GM12878 (cell line): ENCODE data around the gene ZGLP1. TPM values are rescaled to one million over a fixed set of nuclear protein-coding genes. Genes with fewer than 3 reads are reported as not detected.

Experiments used
- ATAC-seq: fragments of 200-7000 bp; cut with Tn5 transposase; 3 replicates; pipeline ENCODE4 v1.9.1; 2020; ENCODE audit warnings: mild to moderate bottlenecking, moderate library complexity
- BruUV-seq: library from RNA; stranded (reverse); fragments of 400-500 nt; replicated peaks from 2 replicates; lab custom pipeline; 2021; lab: Mats Ljungman, UMichigan
- CTCF ChIA-PET: fragments of 300-600 bp; sonication (Branson Sonifier 250); formaldehyde crosslinking; extraction: SDS; loops from one replicate; lab custom pipeline; 2021; ENCODE audit warnings: inconsistent platforms; lab: Yijun Ruan, JAX
- POLR2A ChIA-PET: fragments of 350-600 bp; formaldehyde crosslinking; extraction: SDS; loops from one replicate; lab custom pipeline; 2021; ENCODE audit warnings: inconsistent platforms; lab: Charles Lee
- RAD21 ChIA-PET: fragments of 300-600 bp; sonication (Branson Sonifier 250); formaldehyde crosslinking; loops from one replicate; lab custom pipeline; 2023; ENCODE audit warnings: antibody characterized with exemption; ENCODE audit not compliant: unreplicated experiment; lab: Charles Lee
- SMC1A ChIA-PET: fragments of 300-600 bp; sonication (Branson Sonifier 250); formaldehyde crosslinking; loops from one replicate; lab custom pipeline; 2023; ENCODE audit not compliant: unreplicated experiment, uncharacterized antibody; lab: Charles Lee
- DNase-seq: peaks from one replicate; pipeline ENCODE4 v3.0.0-alpha.2; 2011; ENCODE audit warnings: low read depth, low spot score
- FAIRE-seq: peaks from 3 replicates; lab custom pipeline; 2011; peaks lifted over from hg19 to GRCh38; lab: Jason Lieb, UNC
- H2AFZ ChIP-seq: 2 replicates; pipeline ENCODE4 v1.6.0; 2011; ENCODE audit warnings: low read depth, low read length, control low read depth; ENCODE audit not compliant: control insufficient read depth
- H3K27ac ChIP-seq: 2 replicates; pipeline ENCODE4 v1.5.1; 2011; ENCODE audit warnings: control low read depth; ENCODE audit not compliant: control insufficient read depth, insufficient read depth
- H3K27me3 ChIP-seq, 2 experiments: replicated peaks in 1 of 2; 2 replicates each; pipeline versions ENCODE4 v1.6.0 to v1.6.1; 2011; ENCODE audit warnings: low read length in 1 of 2; ENCODE audit not compliant: control insufficient read depth in 2 of 2, insufficient read depth in 2 of 2
- H3K36me3 ChIP-seq, 2 experiments: 2 replicates each; pipeline ENCODE4 v1.5.1; 2011; ENCODE audit warnings: low read length in 1 of 2; ENCODE audit not compliant: control insufficient read depth in 2 of 2, insufficient read depth in 2 of 2
- H3K4me1 ChIP-seq: 2 replicates; pipeline ENCODE4 v1.6.1; 2011; ENCODE audit warnings: mild to moderate bottlenecking, low read length, moderate library complexity, mixed read lengths; ENCODE audit not compliant: control insufficient read depth, insufficient read depth
- H3K4me2 ChIP-seq: 2 replicates; pipeline ENCODE4 v1.6.0; 2011; ENCODE audit warnings: control low read depth; ENCODE audit not compliant: control insufficient read depth, insufficient read depth
- H3K4me3 ChIP-seq: fragments of 200-600 bp; sonication (generic); 2 replicates; pipeline ENCODE4 v1.5.1; 2016
- H3K79me2 ChIP-seq: 2 replicates; pipeline ENCODE4 v1.6.0; 2011; ENCODE audit warnings: low read length; ENCODE audit not compliant: control insufficient read depth, insufficient read depth
- H3K9ac ChIP-seq: 2 replicates; pipeline ENCODE4 v1.8.0; 2011; ENCODE audit warnings: low read length, control low read depth, mixed read lengths; ENCODE audit not compliant: control insufficient read depth, insufficient read depth
- H3K9me3 ChIP-seq: replicated peaks from 3 replicates; pipeline ENCODE4 v1.5.1; 2011; ENCODE audit warnings: mild to moderate bottlenecking, low read length; ENCODE audit not compliant: control insufficient read depth, insufficient read depth
- H4K20me1 ChIP-seq: 2 replicates; pipeline ENCODE4 v1.6.0; 2011; ENCODE audit not compliant: control insufficient read depth, insufficient read depth
- CEBPB ChIP-seq, 2 experiments: fragments of 150-350 bp in 1 of 2; IDR thresholded peaks; 2 replicates each; pipeline ENCODE4 v1.6.1; 2012 to 2014; ENCODE audit warnings: low read depth in 2 of 2, low read length in 2 of 2, borderline replicate concordance in 1 of 2, inconsistent platforms in 1 of 2
- DPF2 ChIP-seq: fragments of 450-650 bp; IDR thresholded peaks from 2 replicates; pipeline ENCODE4 v1.6.1; 2017; ENCODE audit warnings: mild to moderate bottlenecking
- IRF4 ChIP-seq: IDR thresholded peaks from 2 replicates; pipeline ENCODE4 v1.6.1; 2011; ENCODE audit warnings: low read depth, low read length
- NR2C1 ChIP-seq: fragments of 450-650 bp; IDR thresholded peaks from 2 replicates; pipeline ENCODE4 v1.6.1; 2017; ENCODE audit warnings: antibody characterized with exemption, mild to moderate bottlenecking, moderate library complexity
- RCOR1 ChIP-seq: conservative IDR thresholded peaks from 2 replicates; pipeline ENCODE4 v1.6.1; 2012; ENCODE audit warnings: low read depth, low read length, improper control_type of control experiment
- WGBS: methylation state at CpG from one replicate; pipeline ENCODE4 v1.1.6; 2016; ENCODE audit warnings: low lambda C conversion rate; ENCODE audit not compliant: insufficient replicate concordance, insufficient coverage; ENCODE audit errors: missing lambda C conversion rate; 5-methylcytosine and 5-hydroxymethylcytosine counted together
- in situ Hi-C: fragments of 300-500 bp; cut with MboI; formaldehyde crosslinking; loops from 9 replicates; pipeline ENCODE4 v1.14.3; 2018; ENCODE audit warnings: mixed read lengths
- intact Hi-C: fragments of 100-400 bp; cut with micrococcal nuclease; formaldehyde crosslinking; loops from one replicate; pipeline ENCODE4 v1.14.2; 2022; ENCODE audit not compliant: unreplicated experiment
- polyA plus RNA-seq, 11 experiments: library from polyadenylated mRNA; depleted of rRNA in 4 of 11; unstranded in 6 of 11; stranded (reverse) in 5 of 11; fragments of >200 nt; fragmentation: Nextera tagmentation in 4 of 11; fragmentation: Illumina TruSeq in 1 of 11; extraction: Ambion mirVana in 4 of 11; extraction: Trizol in 1 of 11; gene quantifications; 1 replicate in 1 of 11; 2 replicates in 10 of 11; pipeline versions ENCODE4 v1.2.1 to v1.2.3, GENCODE V29; 2011 to 2016; ENCODE audit warnings: inconsistent platforms in 2 of 11, missing spikeins in 2 of 11, low read depth in 1 of 11
- total RNA-seq, 4 experiments: library from RNA; depleted of rRNA in 3 of 4; stranded (reverse); fragments of >200 nt in 3 of 4; fragmentation: Illumina TruSeq in 1 of 4; extraction: Trizol in 1 of 4; gene quantifications; 2 replicates each; pipeline versions ENCODE4 v1.2.1 to v1.2.3, GENCODE V29; 2013 to 2021
- TF ChIP-seq, protein P1 (sequence below): fragments of 150-350 bp; IDR thresholded peaks from 2 replicates; pipeline ENCODE4 v1.6.1; 2016; ENCODE audit warnings: low read depth, low read length

The ZGLP1 gene
- total and polyA plus RNA-seq, 10 of the 15 experiments (the other 5 are each of a cell fraction or from before 2014, with no cell fraction given) = 0.29 to 5.6 (median 1.3) TPM

DNA sequence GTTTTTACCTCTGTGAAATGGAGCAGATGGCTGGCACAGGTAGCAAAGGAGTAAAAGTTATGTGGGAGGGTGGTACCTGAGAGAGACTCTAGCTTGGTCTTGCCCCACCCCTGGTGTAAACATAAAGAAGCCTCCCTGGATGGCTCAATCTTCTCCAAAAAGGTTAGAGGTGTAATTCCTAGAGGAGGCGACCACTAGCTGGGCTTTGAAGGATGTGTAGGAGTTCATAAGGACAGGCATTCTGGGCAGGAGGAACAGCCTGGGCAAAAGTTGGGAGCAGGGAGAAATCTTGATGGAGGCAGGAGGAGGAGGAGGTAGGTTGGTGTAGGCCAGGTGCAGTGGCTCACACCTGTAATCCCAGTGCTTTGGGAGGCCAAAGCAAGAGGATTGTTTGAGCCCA is 30.7 kb downstream of the ZGLP1 start:
- peak overlapping the region; percentile 4; the same call in 1 of the 2 replicates for H3K4me2 ChIP-seq
- no peaks in the 10 kb centered on the region for H3K9me3 ChIP-seq
- no peak overlapping the region for H3K9ac ChIP-seq
- H3K4me3 ChIP-seq = peak overlapping the region; percentile 47
- H2AFZ ChIP-seq = no peak overlapping the region
- H4K20me1 ChIP-seq = peaks cover 4% of the 10 kb centered on the region; the same call in 1 of the 2 replicates
- in situ Hi-C loops = no loop called here
- intact Hi-C loops = no loop called here
- peaks cover 24 to 26% of the 10 kb centered on the region in 2 experiments; a peak in 3 of 4 replicates for H3K36me3 ChIP-seq
- WGBS = 31% methylated on average over 1 of the region's 1 CpG
- TF ChIP-seq, protein P1, sequence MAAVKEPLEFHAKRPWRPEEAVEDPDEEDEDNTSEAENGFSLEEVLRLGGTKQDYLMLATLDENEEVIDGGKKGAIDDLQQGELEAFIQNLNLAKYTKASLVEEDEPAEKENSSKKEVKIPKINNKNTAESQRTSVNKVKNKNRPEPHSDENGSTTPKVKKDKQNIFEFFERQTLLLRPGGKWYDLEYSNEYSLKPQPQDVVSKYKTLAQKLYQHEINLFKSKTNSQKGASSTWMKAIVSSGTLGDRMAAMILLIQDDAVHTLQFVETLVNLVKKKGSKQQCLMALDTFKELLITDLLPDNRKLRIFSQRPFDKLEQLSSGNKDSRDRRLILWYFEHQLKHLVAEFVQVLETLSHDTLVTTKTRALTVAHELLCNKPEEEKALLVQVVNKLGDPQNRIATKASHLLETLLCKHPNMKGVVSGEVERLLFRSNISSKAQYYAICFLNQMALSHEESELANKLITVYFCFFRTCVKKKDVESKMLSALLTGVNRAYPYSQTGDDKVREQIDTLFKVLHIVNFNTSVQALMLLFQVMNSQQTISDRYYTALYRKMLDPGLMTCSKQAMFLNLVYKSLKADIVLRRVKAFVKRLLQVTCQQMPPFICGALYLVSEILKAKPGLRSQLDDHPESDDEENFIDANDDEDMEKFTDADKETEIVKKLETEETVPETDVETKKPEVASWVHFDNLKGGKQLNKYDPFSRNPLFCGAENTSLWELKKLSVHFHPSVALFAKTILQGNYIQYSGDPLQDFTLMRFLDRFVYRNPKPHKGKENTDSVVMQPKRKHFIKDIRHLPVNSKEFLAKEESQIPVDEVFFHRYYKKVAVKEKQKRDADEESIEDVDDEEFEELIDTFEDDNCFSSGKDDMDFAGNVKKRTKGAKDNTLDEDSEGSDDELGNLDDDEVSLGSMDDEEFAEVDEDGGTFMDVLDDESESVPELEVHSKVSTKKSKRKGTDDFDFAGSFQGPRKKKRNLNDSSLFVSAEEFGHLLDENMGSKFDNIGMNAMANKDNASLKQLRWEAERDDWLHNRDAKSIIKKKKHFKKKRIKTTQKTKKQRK = no peak
- TF ChIP-seq DPF2 = no peak
- no peak for TF ChIP-seq CEBPB (IDR thresholded peaks at IDR 0.05; ENCODE audit: borderline replicate concordance in 1 of 2, low read depth in 2 of 2, low read length in 2 of 2)
- no peak for TF ChIP-seq RCOR1
- TF ChIP-seq NR2C1 = no peak
- TF ChIP-seq IRF4 = no peak
- ChIA-PET RAD21 (interaction anchor here (1.1 to 1.8 kb wide), 2 partner anchors 10 to 112 kb away, joined by 4 to 7 read pairs; partner anchors contain the start of gene ICAM5), SMC1A (interaction anchor here (0.9 to 3.1 kb wide), 4 partner anchors 10 to 479 kb away, joined by 3 to 17 read pairs (median 9); partner anchors contain the start of gene ICAM5), POLR2A (interaction anchor here (1.1 to 1.8 kb wide), 2 partner anchors 8 to 10 kb away, joined by 4 to 6 read pairs; partner anchors contain the start of genes ICAM1 and ICAM5), CTCF (interaction anchor here (1.0 to 2.8 kb wide), 4 partner anchors 10 to 112 kb away, joined by 4 to 11 read pairs (median 6); partner anchors contain the start of gene ICAM5)
- DNase-seq (no peak), ATAC-seq (no peak), FAIRE-seq (no peak)
- no peak overlapping the region for H3K27ac ChIP-seq
- peaks cover 44% of the 10 kb centered on the region for H3K79me2 ChIP-seq
- peaks cover 5% of the 10 kb centered on the region for H3K4me1 ChIP-seq
- BruUV-seq = no TSS peak
- H3K27me3 ChIP-seq = no peaks in the 10 kb centered on the region
